Smooth muscle cell of the brain vasculature (primary cell): Measurements from ENCODE around the gene IQGAP2.

Experiments
- DNase-seq: peaks from one replicate; pipeline ENCODE4 v3.0.0-alpha.2; 2012; ENCODE audit warnings: low read depth, low spot score

Gene IQGAP2

DNA sequence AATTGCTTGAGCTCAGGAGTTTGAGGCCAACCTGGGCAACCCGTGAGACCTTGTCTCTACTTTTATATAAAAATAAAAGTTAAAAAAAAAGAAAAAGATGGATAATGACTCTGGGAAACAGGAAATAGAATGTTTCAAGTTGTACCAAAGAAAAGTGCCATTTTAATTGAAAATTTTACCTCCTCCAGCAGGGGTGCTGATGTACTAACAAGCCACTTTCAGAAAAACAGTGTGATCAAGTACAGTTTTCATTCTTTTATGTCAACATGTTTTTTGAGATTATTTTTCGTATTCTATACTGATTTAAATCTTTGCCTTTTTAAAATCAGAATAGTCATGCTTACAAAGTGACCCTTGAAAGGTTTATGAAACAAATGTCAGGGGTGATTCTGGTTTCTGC lies 343.6 kb downstream of the IQGAP2 start:
- DNase-seq, result no peak

- DNase-seq, result no peak
These were observed 344.6 kb downstream of the IQGAP2 start for GRCh38 chr5:76747706-76748105.

DNA sequence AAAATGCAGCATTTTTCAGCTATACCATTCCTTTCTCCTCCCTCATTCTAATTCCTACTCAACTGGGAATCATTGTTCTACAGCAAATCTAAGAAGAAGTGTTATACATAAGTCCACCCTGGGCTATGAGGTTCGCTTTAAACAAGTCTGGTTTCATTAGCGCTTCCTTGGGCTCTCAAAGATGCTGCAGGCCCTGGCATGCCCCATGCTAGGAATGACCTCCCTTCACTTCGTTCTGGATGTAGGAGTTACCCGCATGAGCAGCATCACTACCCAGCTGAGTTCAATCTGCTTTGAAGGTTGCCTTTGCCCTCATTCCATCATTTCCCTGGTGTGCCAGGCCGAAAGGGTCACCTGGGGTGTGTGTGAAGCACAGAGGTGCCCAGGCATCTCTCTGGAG lies 348.2 kb downstream of the IQGAP2 start:
- no peak for DNase-seq

GRCh38 chr5:76754668-76755078 lies 351.6 kb downstream of the IQGAP2 start:
- DNase-seq, result no peak

- DNase-seq, result no peak
These were observed 352.9 kb downstream of the IQGAP2 start for GRCh38 chr5:76755779-76756637.

DNA sequence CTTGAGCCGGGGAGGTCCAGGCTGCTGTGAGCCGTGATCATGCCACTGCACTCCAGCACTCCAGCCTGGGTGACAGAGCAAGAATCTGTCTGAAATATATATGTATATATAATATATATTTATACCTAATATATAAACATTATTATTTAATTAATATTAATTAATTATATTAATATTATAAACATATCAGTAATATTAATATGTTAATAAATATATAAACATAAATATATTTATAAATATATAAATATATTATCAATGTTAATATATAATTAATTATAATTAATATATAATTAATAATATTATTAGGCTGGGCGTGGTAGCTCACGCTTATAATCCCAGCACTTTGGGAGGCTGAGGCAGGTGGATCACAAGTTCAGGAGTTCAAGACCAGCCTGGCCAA lies 354.0 kb downstream of the IQGAP2 start:
- no peak for DNase-seq
